Body of pancreas (tissue), 4 donors: ENCODE data around the gene TRPM2. TPM values are rescaled to one million over a fixed set of nuclear protein-coding genes. Genes with fewer than 3 reads are reported as not detected.

Experiments
- ATAC-seq: fragments of 150-250 bp; one replicate; pipeline ENCODE4 v1.9.1; 2016
- DNase-seq, 4 donors: peaks; one replicate each; pipeline ENCODE4 v3.0.0-alpha.2; 2019
- H3K27ac ChIP-seq, 4 donors: fragments of 200-600 bp; sonication (generic); 1 replicate in 3 of 4; 2 replicates in 1 of 4; pipeline versions ENCODE4 v1.5.1 to v1.6.1; 2016 to 2019; ENCODE audit warnings: mild to moderate bottlenecking in 1 of 4, mixed read lengths in 1 of 4, moderate library complexity in 1 of 4
- H3K27me3 ChIP-seq, 2 donors: fragments of 200-600 bp; sonication (generic); one replicate each; pipeline ENCODE4 v1.6.0; 2016; ENCODE audit warnings: mild to moderate bottlenecking in 1 of 2
- H3K36me3 ChIP-seq, 2 donors: fragments of 200-600 bp; sonication (generic); replicated peaks in 1 of 2; 2 replicates each; pipeline ENCODE4 v1.5.1; 2016; ENCODE audit warnings: low read depth in 2 of 2; ENCODE audit not compliant: insufficient read depth in 1 of 2
- H3K4me1 ChIP-seq: fragments of 200-600 bp; sonication (generic); one replicate; pipeline ENCODE4 v1.6.0; 2016
- H3K4me3 ChIP-seq, 2 donors: fragments of 200-600 bp; sonication (generic); 1 replicate in 1 of 2; 2 replicates in 1 of 2; pipeline ENCODE4 v1.5.1; 2016 to 2019
- H3K9me3 ChIP-seq, 3 donors: fragments of 200-600 bp; sonication (generic); 1 replicate in 2 of 3; 2 replicates in 1 of 3; pipeline ENCODE4 v1.5.1; 2016
- POLR2A ChIP-seq, 3 donors: fragments of 450-650 bp; IDR thresholded peaks; one replicate each; pipeline ENCODE4 v1.6.1; 2016; ENCODE audit warnings: antibody characterized with exemption in 3 of 3, mild to moderate bottlenecking in 2 of 3
- WGBS, 2 donors: methylation state at CpG; one replicate each; pipeline ENCODE4 v1.1.5; 2017; 5-methylcytosine and 5-hydroxymethylcytosine counted together
- intact Hi-C: fragments of 100-400 bp; cut with DNase I; formaldehyde crosslinking; loops from one replicate; pipeline ENCODE4 v1.15.1; 2023
- total RNA-seq, 2 donors: library from RNA; depleted of rRNA; stranded (reverse); fragments of >200 nt; gene quantifications; one replicate each; pipeline ENCODE4 v1.1.0, GENCODE V29; 2016
- TF ChIP-seq, protein P1 (sequence below), 7 experiments: fragments of 450-650 bp in 4 of 7; fragments of 200-600 bp in 3 of 7; sonication (generic) in 3 of 7; IDR thresholded peaks; one replicate each; pipeline ENCODE4 v1.5.1; 2016 to 2019; ENCODE audit warnings: antibody characterized with exemption in 7 of 7

The TRPM2 gene
- total RNA-seq, 2 donors from 2014 or later = 2.1 to 2.3 TPM

GRCh38 chr21:44406953-44407352, 53.5 kb downstream of the TRPM2 start:
- Histone ChIP-seq H3K4me1 (no peaks in the 10 kb centered on the region), H3K27ac (no peak overlapping the region), H3K9me3 (no peaks in the 10 kb centered on the region), H3K4me3 (no peak overlapping the region), H3K27me3 (no peaks in the 10 kb centered on the region), H3K36me3 (no peaks in the 10 kb centered on the region)
- intact Hi-C loops = no loop called here
- no peak for TF ChIP-seq POLR2A (IDR thresholded peaks at IDR 0.05)
- TF ChIP-seq, protein P1, sequence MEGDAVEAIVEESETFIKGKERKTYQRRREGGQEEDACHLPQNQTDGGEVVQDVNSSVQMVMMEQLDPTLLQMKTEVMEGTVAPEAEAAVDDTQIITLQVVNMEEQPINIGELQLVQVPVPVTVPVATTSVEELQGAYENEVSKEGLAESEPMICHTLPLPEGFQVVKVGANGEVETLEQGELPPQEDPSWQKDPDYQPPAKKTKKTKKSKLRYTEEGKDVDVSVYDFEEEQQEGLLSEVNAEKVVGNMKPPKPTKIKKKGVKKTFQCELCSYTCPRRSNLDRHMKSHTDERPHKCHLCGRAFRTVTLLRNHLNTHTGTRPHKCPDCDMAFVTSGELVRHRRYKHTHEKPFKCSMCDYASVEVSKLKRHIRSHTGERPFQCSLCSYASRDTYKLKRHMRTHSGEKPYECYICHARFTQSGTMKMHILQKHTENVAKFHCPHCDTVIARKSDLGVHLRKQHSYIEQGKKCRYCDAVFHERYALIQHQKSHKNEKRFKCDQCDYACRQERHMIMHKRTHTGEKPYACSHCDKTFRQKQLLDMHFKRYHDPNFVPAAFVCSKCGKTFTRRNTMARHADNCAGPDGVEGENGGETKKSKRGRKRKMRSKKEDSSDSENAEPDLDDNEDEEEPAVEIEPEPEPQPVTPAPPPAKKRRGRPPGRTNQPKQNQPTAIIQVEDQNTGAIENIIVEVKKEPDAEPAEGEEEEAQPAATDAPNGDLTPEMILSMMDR (IDR thresholded peaks at IDR 0.05) = no peak
- no peak for DNase-seq
- ATAC-seq = no peak
- WGBS, 2 donors = 66 to 82% methylated on average over 6 of the region's 8 CpGs

GRCh38 chr21:44407493-44407892, 54.1 kb downstream of the TRPM2 start:
- TF ChIP-seq, protein P1 (IDR thresholded peaks at IDR 0.05) = no peak
- TF ChIP-seq POLR2A (IDR thresholded peaks at IDR 0.05) = no peak
- Histone ChIP-seq H3K27me3 (no peaks in the 10 kb centered on the region), H3K9me3 (no peaks in the 10 kb centered on the region), H3K36me3 (no peaks in the 10 kb centered on the region), H3K4me3 (no peak overlapping the region), H3K4me1 (no peaks in the 10 kb centered on the region), H3K27ac (no peak overlapping the region)
- intact Hi-C loops = no loop called here
- no peak for ATAC-seq
- DNase-seq = no peak
- WGBS, 2 donors = 68 to 71% methylated on average over 7 of the region's 7 CpGs

GRCh38 chr21:44408226-44408625, 54.8 kb downstream of the TRPM2 start:
- Histone ChIP-seq H3K27ac (no peak overlapping the region), H3K27me3 (no peaks in the 10 kb centered on the region), H3K9me3 (no peaks in the 10 kb centered on the region), H3K4me3 (no peak overlapping the region), H3K36me3 (no peaks in the 10 kb centered on the region), H3K4me1 (no peaks in the 10 kb centered on the region)
- TF ChIP-seq POLR2A (IDR thresholded peaks at IDR 0.05) = no peak
- TF ChIP-seq, protein P1 (IDR thresholded peaks at IDR 0.05) = no peak
- DNase-seq (no peak), ATAC-seq (no peak)
- 81% methylated on average over 15 of the region's 15 CpGs for WGBS, 2 donors
- intact Hi-C loops = no loop called here

DNA sequence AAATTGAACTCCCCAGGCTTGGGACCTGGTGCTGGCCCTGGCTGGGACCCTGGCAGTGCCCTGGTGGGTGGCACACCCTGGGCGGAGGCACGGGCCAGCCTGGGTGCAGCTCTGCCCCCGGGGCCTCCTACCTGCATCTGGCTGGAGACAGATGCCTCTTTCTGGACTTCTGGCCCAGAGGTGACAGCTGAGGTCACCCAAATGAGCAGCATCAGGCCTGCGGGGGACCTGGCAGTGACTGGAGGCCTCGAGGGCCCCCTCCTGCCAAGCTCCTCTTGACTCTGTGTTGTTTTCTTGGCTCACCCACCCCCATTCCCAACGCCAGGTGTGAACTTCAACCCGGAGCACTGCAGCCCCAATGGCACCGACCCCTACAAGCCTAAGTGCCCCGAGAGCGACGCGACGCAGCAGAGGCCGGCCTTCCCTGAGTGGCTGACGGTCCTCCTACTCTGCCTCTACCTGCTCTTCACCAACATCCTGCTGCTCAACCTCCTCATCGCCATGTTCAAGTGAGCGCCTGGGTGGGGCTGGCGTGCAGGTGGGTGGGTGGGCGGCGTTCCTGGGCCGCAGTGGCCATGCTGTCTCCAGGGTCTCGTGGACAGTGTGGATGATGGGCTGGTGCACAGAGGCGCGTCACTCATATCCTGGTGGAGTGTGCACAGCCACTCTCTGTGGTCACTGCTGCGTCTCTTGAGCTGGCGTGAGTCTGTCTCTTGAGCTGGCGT, 60.3 kb downstream of the TRPM2 start:
- WGBS, 2 donors = 84 to 89% methylated on average over 13 to 27 of the region's 27 CpGs
- Histone ChIP-seq H3K36me3 (no peaks in the 10 kb centered on the region), H3K4me1 (no peaks in the 10 kb centered on the region), H3K9me3 (no peaks in the 10 kb centered on the region), H3K4me3 (no peak overlapping the region), H3K27ac (no peak overlapping the region), H3K27me3 (no peaks in the 10 kb centered on the region)
- intact Hi-C loops = no loop called here
- DNase-seq (peak in 1 of 4 donors; percentile 6), ATAC-seq (no peak)
- TF ChIP-seq, protein P1 (IDR thresholded peaks at IDR 0.05) = no peak
- no peak for TF ChIP-seq POLR2A (IDR thresholded peaks at IDR 0.05)
